Measurements from ENCODE around the gene AUTS2.

Gene AUTS2

DNA sequence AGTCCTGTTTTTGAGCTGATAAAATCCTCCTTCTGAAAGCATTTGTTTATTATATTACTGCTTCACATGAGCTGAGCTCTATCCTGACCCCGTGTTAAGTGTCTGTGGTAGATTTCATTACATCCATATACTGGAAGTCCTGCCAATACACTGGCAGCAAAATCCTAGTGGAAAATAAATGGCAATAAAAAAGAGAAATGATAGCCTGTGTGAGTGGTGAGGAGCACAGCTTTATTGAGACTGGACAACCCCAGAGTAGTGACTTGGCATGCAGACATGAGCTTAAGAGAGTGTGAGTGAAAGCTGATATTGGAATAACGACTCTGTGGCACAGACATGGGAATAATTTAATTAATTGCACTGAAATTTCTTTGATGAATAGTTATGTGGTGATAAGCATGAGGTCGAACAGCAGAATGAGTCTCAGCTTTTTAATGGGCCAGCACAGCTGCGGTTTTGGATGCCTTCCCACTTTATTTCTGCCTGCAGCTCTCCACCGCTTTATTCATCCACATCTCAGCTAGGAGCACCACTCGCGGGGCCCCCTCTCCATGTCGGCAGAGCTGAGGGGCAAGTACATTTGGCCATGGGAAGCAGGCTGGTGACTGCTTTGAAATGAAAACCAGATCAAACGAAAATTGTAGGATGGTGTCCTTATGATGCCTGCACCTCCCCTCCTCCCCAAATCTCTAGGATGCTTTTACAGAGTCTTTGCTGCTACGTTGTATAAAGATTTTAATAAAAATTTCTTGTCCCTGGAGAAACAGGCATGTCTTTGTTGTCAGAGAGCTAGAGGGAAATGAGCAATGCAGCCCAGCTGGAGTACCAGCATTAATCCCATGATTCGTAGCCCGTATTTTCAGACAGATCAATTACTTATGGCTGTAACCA lies 494.3 kb downstream of the AUTS2 start:
- Histone ChIP-seq H3K36me3 (ENCODE audit: control insufficient read depth, insufficient read depth, low read length) (no peaks in the 10 kb centered on the region), H3K27me3 (ENCODE audit: control insufficient read depth, insufficient read depth, low read length) (no peaks in the 10 kb centered on the region), H3K4me1 (ENCODE audit: control insufficient read depth, insufficient read depth, low read length) (peaks cover 19% of the 10 kb centered on the region), H3K27ac (ENCODE audit: low read depth, low read length) (no peak overlapping the region), H3K9ac (ENCODE audit: low read length) (no peak overlapping the region), H3K4me3 (ENCODE audit: low read length) (no peak overlapping the region)

- peaks cover 22% of the 10 kb centered on the region for H3K4me1 ChIP-seq (ENCODE audit: control insufficient read depth, insufficient read depth, low read length)
- H3K36me3 ChIP-seq (ENCODE audit: control insufficient read depth, insufficient read depth, low read length), result no peaks in the 10 kb centered on the region
- no peak overlapping the region for H3K27ac ChIP-seq (ENCODE audit: low read depth, low read length)
- no peaks in the 10 kb centered on the region for H3K27me3 ChIP-seq (ENCODE audit: control insufficient read depth, insufficient read depth, low read length)
- H3K4me3 ChIP-seq (ENCODE audit: low read length), result no peak overlapping the region
- H3K9ac ChIP-seq (ENCODE audit: low read length), result no peak overlapping the region
Observed at GRCh38 chr7:70093205-70093904, 495.1 kb downstream of the AUTS2 start.

DNA sequence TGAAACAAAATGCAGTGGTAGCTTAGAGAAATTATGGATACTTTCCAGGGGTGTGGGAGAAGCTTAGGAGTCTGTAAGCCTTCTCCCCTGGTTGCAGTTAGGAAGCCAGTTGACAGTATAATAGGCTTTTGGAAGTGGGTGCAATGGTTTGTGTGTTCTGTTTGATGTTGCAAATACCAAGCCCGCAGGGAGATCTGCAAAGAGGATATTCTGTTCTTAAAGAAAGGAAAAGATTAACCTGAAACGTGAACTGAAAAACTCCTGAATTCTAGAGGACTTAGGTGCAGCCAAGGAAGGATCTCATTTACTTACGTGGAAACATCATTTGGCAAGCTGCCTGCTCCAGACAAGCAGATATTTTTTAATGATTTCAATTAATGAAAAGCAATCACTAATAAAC lies 496.6 kb downstream of the AUTS2 start:
- H3K27me3 ChIP-seq (ENCODE audit: control insufficient read depth, insufficient read depth, low read length), result no peaks in the 10 kb centered on the region
- H3K36me3 ChIP-seq (ENCODE audit: control insufficient read depth, insufficient read depth, low read length), result no peaks in the 10 kb centered on the region
- peaks cover 24% of the 10 kb centered on the region for H3K4me1 ChIP-seq (ENCODE audit: control insufficient read depth, insufficient read depth, low read length)
- no peak overlapping the region for H3K4me3 ChIP-seq (ENCODE audit: low read length)
- no peak overlapping the region for H3K27ac ChIP-seq (ENCODE audit: low read depth, low read length)
- H3K9ac ChIP-seq (ENCODE audit: low read length), result no peak overlapping the region

DNA sequence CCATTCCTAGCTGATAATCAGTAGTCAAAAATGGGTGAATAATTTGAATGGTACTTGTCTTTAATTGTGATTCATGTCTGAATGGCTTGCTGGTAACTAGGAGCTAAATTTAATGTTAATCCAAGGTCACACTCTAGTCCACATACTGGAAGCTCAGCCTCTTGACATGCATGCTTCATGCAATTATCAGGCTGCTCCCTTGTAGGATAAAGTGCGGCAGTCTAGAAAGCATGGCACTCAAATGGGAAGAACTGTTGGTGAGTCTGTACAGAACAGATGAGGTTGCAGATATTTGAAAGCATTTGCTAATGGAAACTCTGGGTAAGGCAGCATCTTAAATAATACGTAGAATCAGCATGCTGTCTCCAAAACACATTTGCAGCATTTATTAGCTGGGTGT lies 499.4 kb downstream of the AUTS2 start:
- Histone ChIP-seq H3K36me3 (ENCODE audit: control insufficient read depth, insufficient read depth, low read length) (no peaks in the 10 kb centered on the region), H3K9ac (ENCODE audit: low read length) (no peak overlapping the region), H3K27me3 (ENCODE audit: control insufficient read depth, insufficient read depth, low read length) (no peaks in the 10 kb centered on the region), H3K4me3 (ENCODE audit: low read length) (no peak overlapping the region), H3K27ac (ENCODE audit: low read depth, low read length) (no peak overlapping the region), H3K4me1 (ENCODE audit: control insufficient read depth, insufficient read depth, low read length) (peaks cover 20% of the 10 kb centered on the region)

GRCh38 chr7:70098133-70098561 lies 499.9 kb downstream of the AUTS2 start:
- H3K27me3 ChIP-seq (ENCODE audit: control insufficient read depth, insufficient read depth, low read length), result no peaks in the 10 kb centered on the region

GRCh38 chr7:70098905-70099672 lies 500.8 kb downstream of the AUTS2 start:
- Histone ChIP-seq H3K9ac (ENCODE audit: low read length) (no peak overlapping the region), H3K36me3 (ENCODE audit: control insufficient read depth, insufficient read depth, low read length) (no peaks in the 10 kb centered on the region), H3K4me1 (ENCODE audit: control insufficient read depth, insufficient read depth, low read length) (peaks cover 12% of the 10 kb centered on the region), H3K4me3 (ENCODE audit: low read length) (no peak overlapping the region), H3K27ac (ENCODE audit: low read depth, low read length) (no peak overlapping the region), H3K27me3 (ENCODE audit: control insufficient read depth, insufficient read depth, low read length) (no peaks in the 10 kb centered on the region)

More at GRCh38 chr7:70098133-70098561, 499.9 kb downstream of the AUTS2 start:
- Histone ChIP-seq H3K36me3 (ENCODE audit: control insufficient read depth, insufficient read depth, low read length) (no peaks in the 10 kb centered on the region), H3K4me3 (ENCODE audit: low read length) (no peak overlapping the region), H3K27ac (ENCODE audit: low read depth, low read length) (no peak overlapping the region), H3K9ac (ENCODE audit: low read length) (no peak overlapping the region), H3K4me1 (ENCODE audit: control insufficient read depth, insufficient read depth, low read length) (peaks cover 20% of the 10 kb centered on the region)

DNA sequence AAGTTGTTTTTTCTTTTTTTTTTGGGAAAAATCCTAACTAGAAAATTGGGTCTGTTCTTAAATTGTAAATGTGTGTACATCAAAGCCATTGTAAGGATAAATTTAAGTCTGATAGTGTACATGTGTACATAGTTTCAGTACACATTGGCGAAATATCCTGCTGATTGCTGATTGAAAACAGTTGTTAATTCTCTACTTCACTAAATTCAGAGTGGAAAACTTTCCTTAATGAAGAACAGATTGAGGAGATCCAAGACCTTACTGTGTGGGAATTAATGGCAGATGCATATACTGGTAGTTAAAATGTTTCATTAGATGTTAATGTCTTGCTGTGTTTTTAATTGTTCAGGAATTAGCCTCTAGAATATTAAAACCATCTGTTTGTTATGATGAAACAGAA lies 506.0 kb downstream of the AUTS2 start:
- no peak overlapping the region for H3K4me3 ChIP-seq (ENCODE audit: low read length)
- no peak overlapping the region for H3K9ac ChIP-seq (ENCODE audit: low read length)
- H3K4me1 ChIP-seq (ENCODE audit: control insufficient read depth, insufficient read depth, low read length), result no peaks in the 10 kb centered on the region
- no peak overlapping the region for H3K27ac ChIP-seq (ENCODE audit: low read depth, low read length)
- H3K27me3 ChIP-seq (ENCODE audit: control insufficient read depth, insufficient read depth, low read length), result no peaks in the 10 kb centered on the region
- no peaks in the 10 kb centered on the region for H3K36me3 ChIP-seq (ENCODE audit: control insufficient read depth, insufficient read depth, low read length)

- H3K36me3 ChIP-seq (ENCODE audit: control insufficient read depth, insufficient read depth, low read length), result no peaks in the 10 kb centered on the region
- H3K9ac ChIP-seq (ENCODE audit: low read length), result no peak overlapping the region
- no peak overlapping the region for H3K4me3 ChIP-seq (ENCODE audit: low read length)
- H3K27ac ChIP-seq (ENCODE audit: low read depth, low read length), result no peak overlapping the region
- H3K4me1 ChIP-seq (ENCODE audit: control insufficient read depth, insufficient read depth, low read length), result no peaks in the 10 kb centered on the region
- no peaks in the 10 kb centered on the region for H3K27me3 ChIP-seq (ENCODE audit: control insufficient read depth, insufficient read depth, low read length)
Observed at GRCh38 chr7:70113078-70113477, 514.8 kb downstream of the AUTS2 start.

GRCh38 chr7:70113536-70113935 lies 515.3 kb downstream of the AUTS2 start:
- no peaks in the 10 kb centered on the region for H3K4me1 ChIP-seq (ENCODE audit: control insufficient read depth, insufficient read depth, low read length)
- H3K27me3 ChIP-seq (ENCODE audit: control insufficient read depth, insufficient read depth, low read length), result no peaks in the 10 kb centered on the region
- no peak overlapping the region for H3K27ac ChIP-seq (ENCODE audit: low read depth, low read length)
- H3K9ac ChIP-seq (ENCODE audit: low read length), result no peak overlapping the region
- H3K36me3 ChIP-seq (ENCODE audit: control insufficient read depth, insufficient read depth, low read length), result no peaks in the 10 kb centered on the region
- H3K4me3 ChIP-seq (ENCODE audit: low read length), result no peak overlapping the region

GRCh38 chr7:70114806-70115205 lies 516.5 kb downstream of the AUTS2 start:
- Histone ChIP-seq H3K4me1 (ENCODE audit: control insufficient read depth, insufficient read depth, low read length) (no peaks in the 10 kb centered on the region), H3K27me3 (ENCODE audit: control insufficient read depth, insufficient read depth, low read length) (no peaks in the 10 kb centered on the region), H3K4me3 (ENCODE audit: low read length) (no peak overlapping the region), H3K9ac (ENCODE audit: low read length) (no peak overlapping the region), H3K36me3 (ENCODE audit: control insufficient read depth, insufficient read depth, low read length) (no peaks in the 10 kb centered on the region), H3K27ac (ENCODE audit: low read depth, low read length) (no peak overlapping the region)

DNA sequence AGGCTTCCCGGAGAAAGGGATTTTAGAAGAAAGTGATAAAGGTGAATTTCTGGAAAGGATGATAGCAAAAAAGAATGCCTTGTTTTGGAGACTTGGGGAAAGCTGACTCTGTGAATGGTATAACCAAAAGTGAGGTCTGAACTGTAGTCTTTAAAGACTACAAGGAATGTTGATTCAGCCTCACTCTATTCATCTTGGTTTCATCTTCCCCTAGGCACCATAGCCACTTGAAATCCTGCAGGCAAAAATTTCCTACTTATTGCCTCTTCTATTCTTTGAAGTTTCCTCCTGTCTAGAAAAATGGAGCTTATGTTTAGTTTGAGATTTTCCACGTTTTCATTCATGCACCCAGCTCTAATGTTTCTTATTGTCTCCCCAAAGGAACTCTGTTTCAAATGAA lies 518.0 kb downstream of the AUTS2 start:
- Histone ChIP-seq H3K9ac (ENCODE audit: low read length) (no peak overlapping the region), H3K27me3 (ENCODE audit: control insufficient read depth, insufficient read depth, low read length) (no peaks in the 10 kb centered on the region), H3K36me3 (ENCODE audit: control insufficient read depth, insufficient read depth, low read length) (no peaks in the 10 kb centered on the region), H3K27ac (ENCODE audit: low read depth, low read length) (no peak overlapping the region), H3K4me1 (ENCODE audit: control insufficient read depth, insufficient read depth, low read length) (no peaks in the 10 kb centered on the region), H3K4me3 (ENCODE audit: low read length) (no peak overlapping the region)

DNA sequence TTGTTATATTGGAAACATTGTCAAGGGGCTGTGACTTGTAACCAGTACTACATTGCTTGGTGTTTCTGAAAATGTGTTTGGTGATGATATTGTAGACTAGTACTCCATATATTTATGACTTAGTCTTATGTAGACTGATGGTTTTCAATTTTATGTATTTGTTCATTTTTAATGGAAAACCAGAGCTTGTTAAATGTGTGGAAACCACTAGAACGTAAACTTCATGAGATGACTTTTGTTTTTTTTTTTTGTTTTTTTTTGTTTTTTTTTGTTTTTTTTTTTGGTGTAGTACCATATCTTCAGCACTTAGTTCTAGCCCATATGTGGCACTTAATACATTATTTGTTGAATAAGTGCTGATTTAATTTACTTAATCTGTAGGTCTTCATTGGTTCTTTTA lies 518.6 kb downstream of the AUTS2 start:
- H3K27me3 ChIP-seq (ENCODE audit: control insufficient read depth, insufficient read depth, low read length), result no peaks in the 10 kb centered on the region
- no peaks in the 10 kb centered on the region for H3K36me3 ChIP-seq (ENCODE audit: control insufficient read depth, insufficient read depth, low read length)
- H3K4me1 ChIP-seq (ENCODE audit: control insufficient read depth, insufficient read depth, low read length), result no peaks in the 10 kb centered on the region
- no peak overlapping the region for H3K27ac ChIP-seq (ENCODE audit: low read depth, low read length)
- H3K9ac ChIP-seq (ENCODE audit: low read length), result no peak overlapping the region
- H3K4me3 ChIP-seq (ENCODE audit: low read length), result no peak overlapping the region

Measured in rectal smooth muscle tissue (tissue), 1 donor.